Right lung (tissue), 10 donors: ENCODE measurements around the gene SPA17. TPM values are rescaled to one million over a fixed set of nuclear protein-coding genes. Genes with fewer than 3 reads are reported as not detected.
A peak's percentile ranks its signal among the peaks of the same experiment; 100 is the strongest.

Experiments
- DNase-seq, 2 donors: peaks; one replicate each; pipeline ENCODE4 v3.0.0-alpha.2; 2013
- long read RNA-seq, 8 donors: transcript quantifications; one replicate each; lab custom pipeline, GENCODE V29; 2026
- polyA plus RNA-seq, 5 donors: library from polyadenylated mRNA; unstranded; fragments of 120-200 nt; gene quantifications; one replicate each; pipeline versions ENCODE4 v1.2.1 to v1.2.3, GENCODE V29; 2013; ENCODE audit warnings: inconsistent platforms in 1 of 5, low replicate concordance in 1 of 5; ENCODE audit not compliant: insufficient read length in 5 of 5, insufficient read depth in 1 of 5

The SPA17 gene
- polyA plus RNA-seq: 10 to 100 TPM; 12.3 to 19.1 (median 15.6) TPM
- long read RNA-seq, donor 1, full-length matches to known transcripts: 21 of 21 reads
- long read RNA-seq, donor 1, partial matches to known transcripts: 0 of 21 reads
- long read RNA-seq, donor 1, other reads (novel, unspliced or antisense): 0 of 21 reads
- long read RNA-seq, donor 2, partial matches to known transcripts: 0 of 4 reads
- long read RNA-seq, donor 2, other reads (novel, unspliced or antisense): 0 of 4 reads
- long read RNA-seq, donor 3, full-length matches to known transcripts: 5 of 5 reads
- long read RNA-seq, donor 3, partial matches to known transcripts: 0 of 5 reads
- long read RNA-seq, donor 3, other reads (novel, unspliced or antisense): 0 of 5 reads
- long read RNA-seq, donor 4, partial matches to known transcripts: 0 of 3 reads
- long read RNA-seq, donor 4, other reads (novel, unspliced or antisense): 0 of 3 reads
- long read RNA-seq, donor 5, full-length matches to known transcripts: 8 of 8 reads
- long read RNA-seq, donor 5, partial matches to known transcripts: 0 of 8 reads
- long read RNA-seq, donor 5, other reads (novel, unspliced or antisense): 0 of 8 reads
- long read RNA-seq, donor 6, full-length matches to known transcripts: 14 of 14 reads
- long read RNA-seq, donor 6, partial matches to known transcripts: 0 of 14 reads
- long read RNA-seq, donor 6, other reads (novel, unspliced or antisense): 0 of 14 reads
- long read RNA-seq, donor 7, partial matches to known transcripts: 0 of 3 reads
- long read RNA-seq, donor 7, other reads (novel, unspliced or antisense): 0 of 3 reads
- long read RNA-seq, donor 8, full-length matches to known transcripts: 5 of 5 reads
- long read RNA-seq, donor 8, partial matches to known transcripts: 0 of 5 reads
- long read RNA-seq, donor 8, other reads (novel, unspliced or antisense): 0 of 5 reads

- DNase-seq: peak; percentile 94 to 96
Measured at GRCh38 chr11:124673333-124674167, at the start of gene SPA17, which contains the start of gene SIAE. TSS of gene SPA17 (plus strand) at chr11:124673904. CDS start at chr11:124675265, 1,361 bp downstream. TSS of gene SIAE (minus strand) at chr11:124673739. CDS start at chr11:124673708, 31 bp downstream.

DNA sequence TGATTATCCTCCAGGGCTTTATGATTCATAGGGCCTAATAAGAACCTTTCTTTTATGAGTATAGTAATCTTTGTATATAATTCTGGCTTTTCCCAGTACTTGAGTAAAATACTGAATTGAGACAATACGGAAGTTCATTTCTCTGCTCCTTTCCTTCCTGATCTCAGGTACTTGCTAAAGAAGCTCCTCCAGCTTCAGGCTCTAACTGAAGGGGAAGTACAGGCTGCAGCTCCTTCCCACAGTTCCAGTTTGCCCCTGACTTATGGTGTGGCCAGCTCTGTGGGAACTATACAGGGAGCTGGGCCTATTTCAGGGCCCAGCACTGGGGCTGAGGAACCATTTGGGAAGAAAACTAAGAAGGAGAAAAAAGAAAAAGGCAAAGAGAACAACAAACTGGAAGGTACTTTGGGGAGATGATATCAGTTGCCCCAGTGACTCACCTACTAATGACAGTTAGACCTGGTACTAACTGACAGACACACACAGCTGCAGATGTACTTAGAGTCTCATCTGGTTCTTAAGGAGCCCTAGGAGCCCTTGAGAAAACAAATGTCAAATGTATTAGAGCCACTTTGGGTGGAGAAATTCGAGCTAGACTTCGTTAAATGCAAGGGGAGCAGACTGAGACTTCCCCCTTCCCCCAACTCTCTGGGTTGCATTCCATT, 48.1 kb upstream of the SPA17 start:
- DNase-seq: no peak

GRCh38 chr11:124627546-124627945, 46.2 kb upstream of the SPA17 start:
- no peak for DNase-seq

- no peak for DNase-seq
Measured at GRCh38 chr11:124629961-124630360, 43.7 kb upstream of the SPA17 start.

DNA sequence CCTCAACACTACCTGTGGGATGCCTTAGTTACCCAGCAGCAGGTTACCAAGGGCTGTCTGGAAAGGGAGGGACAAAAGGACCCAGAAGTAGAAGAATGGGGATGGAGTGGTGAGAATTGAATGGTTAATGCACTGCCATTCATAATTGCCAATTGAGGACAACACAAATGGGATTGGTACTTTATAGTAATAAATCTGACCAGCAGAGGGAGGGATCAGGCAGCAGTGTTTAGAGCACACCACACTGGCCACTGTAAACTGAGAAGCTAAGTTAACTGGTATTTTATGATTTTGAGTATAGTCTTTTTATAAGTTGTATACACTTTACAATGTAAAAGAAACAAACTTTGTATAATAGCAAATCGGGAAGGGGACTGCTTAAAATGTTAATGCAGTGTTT, 40.3 kb upstream of the SPA17 start:
- no peak for DNase-seq

DNA sequence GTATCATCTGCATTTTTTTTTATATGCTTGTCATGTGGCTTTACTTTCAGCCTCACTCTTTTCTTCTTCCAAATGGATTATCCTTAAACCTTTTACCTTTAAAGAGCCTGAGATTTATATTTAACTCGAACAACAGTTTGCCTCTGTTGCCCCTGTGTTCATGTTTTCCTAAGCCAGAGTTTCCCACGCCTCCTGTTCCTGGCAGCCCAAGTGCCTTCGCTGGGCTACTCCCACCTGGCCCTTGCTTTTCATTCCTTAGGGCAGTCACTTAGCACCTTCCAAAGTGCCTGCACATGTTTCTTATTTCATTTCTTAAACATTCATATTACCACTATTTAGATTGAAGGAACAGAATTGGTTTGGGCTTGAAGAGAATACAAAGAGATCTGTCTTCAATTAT, 37.8 kb upstream of the SPA17 start:
- no peak for DNase-seq

DNA sequence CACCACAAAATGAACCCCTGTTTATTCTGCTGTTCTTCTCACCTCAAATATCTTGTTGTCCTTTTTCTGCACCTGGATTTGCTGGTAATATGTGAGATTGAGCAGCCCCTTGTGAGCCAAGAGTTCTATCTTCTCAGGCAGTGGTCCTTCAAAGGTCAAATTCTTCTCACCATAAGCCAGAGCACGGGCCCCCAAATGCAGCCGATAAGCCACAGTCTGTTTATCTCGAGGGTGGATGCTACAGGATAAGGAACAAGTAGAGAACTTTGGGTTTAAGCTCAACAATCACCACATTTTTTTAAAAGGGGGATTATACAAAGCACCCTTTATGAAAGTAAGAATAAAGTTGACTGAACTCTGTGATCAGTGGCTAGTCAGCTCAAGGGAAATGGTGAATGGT, 35.2 kb upstream of the SPA17 start:
- no peak for DNase-seq

DNA sequence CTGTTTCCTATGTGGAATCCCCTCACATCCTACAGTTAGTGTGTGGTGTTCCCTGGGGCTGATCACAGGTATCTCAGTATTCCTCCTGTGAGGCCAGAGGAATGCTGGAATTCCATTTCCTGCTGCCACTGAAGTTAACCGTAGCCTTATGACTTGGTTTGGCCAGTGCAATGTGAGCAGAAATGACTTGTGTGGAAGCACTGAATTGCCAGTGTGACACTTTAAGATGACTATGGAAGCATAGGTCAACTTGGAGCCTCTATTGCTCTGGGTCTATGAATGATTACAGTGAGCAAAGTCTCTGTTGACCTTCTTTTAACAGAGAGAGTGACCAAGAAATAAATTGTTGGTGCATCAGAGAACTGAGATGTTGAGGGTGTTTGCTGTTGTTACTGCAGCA, 34.5 kb upstream of the SPA17 start:
- DNase-seq: no peak

GRCh38 chr11:124640666-124641065, 33.0 kb upstream of the SPA17 start:
- DNase-seq: no peak

- no peak for DNase-seq
Measured at GRCh38 chr11:124642628-124643027, 31.1 kb upstream of the SPA17 start.

- DNase-seq: no peak
Measured at GRCh38 chr11:124643042-124643604, 30.6 kb upstream of the SPA17 start.

GRCh38 chr11:124643605-124644425, 29.9 kb upstream of the SPA17 start:
- no peak for DNase-seq

DNA sequence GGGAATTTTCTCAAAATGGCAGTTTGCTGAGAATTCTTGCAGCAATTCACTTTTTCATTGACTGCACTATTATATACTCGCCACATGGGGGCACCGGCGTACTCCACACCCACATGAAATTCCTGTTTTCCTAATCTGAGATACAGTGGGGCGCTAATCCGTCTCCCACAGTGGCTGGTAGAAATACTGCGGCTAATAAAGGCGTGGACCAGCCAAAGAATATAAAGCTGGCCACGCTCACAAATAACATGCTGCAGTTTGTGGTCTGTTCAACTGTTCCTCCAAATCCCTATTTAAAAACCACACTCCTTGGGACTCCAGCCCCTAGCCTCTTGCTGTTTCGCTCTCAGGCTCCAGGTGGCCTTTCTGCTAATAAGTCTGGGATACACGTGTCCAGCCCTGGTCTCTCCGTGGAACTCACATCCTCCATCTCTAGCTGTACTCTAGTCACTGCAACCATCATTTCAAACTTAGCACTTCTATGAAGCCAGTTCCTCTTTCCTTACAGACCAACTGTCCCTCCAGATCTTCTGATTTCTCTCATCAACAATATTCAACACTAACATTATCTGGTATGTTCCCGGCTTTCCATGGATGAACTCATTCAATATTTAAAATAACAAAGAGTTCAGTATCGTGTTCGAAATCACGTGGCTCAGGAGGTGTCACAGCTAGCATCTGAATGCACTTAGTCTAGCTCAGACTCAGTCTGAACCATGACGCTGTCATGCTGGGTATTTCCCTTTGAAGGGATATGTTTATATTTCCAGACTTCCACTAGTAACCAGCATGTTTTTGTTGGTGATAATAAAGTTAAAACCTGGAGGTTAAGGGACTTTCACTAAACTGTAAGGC, 29.1 kb upstream of the SPA17 start:
- peak; percentile 46 to 57 for DNase-seq

GRCh38 chr11:124646148-124646547, 27.6 kb upstream of the SPA17 start:
- DNase-seq: no peak

DNA sequence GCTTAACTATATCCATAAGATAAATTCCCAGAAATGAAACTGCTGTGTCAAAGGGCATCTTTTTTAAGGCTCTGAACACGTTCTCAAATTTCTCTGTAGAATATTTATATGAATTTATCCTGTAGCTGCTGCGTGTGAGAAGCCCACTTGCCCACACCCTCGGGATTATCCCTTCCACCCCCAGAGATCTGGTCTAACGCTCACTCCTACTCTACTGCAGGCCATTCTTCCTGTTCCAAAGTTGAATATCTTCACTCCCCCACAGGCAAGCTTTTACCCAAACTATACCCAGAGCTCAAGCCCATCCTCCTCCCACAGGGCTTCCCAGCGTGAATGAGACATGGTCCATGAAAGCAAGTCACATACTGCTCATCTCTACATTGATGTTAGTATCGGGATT, 25.1 kb upstream of the SPA17 start:
- no peak for DNase-seq

GRCh38 chr11:124656774-124657630, 16.7 kb upstream of the SPA17 start:
- peak in 1 of 2 donors; percentile 11 for DNase-seq

DNA sequence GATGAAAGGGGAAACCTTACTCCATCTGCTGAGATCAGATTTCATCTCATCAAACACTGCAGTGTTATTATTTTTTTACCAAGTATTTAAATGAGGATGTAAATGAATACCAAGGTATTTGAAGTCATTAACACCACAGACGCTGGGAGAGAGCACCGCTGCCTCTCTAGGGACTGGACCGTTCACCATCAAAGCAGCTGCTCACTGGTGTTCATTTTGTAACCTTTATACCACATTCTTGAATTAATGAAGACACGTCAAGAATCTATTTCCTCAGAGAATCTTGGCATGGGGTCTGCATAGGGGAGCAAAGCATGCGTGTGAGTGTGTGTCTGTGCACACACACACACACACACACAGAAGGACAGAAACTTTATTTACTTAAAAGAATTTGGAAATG, 15.8 kb upstream of the SPA17 start:
- no peak for DNase-seq

DNA sequence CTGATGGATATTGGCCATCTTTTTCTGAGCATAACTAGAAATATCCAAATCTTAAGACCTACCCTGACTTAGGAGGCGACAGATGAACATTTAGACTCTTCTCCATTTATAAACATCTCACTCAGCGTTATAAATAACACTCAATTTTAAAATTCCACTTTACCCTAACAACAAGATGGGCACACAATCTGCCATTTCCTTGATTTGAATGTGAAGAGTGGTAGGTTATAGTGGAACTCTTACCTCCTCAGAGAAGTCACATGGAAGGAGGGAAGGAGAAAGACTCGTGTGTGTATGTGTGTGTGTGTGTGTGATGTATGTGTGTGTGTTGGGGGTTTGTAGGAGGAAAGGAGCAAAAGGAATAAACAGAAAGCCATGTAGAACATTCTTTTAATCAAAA, 15.2 kb upstream of the SPA17 start:
- DNase-seq: no peak
